K562 (cell line): ENCODE measurements around the gene PLXNA2. TPM values are rescaled to one million over a fixed set of nuclear protein-coding genes. Genes with fewer than 3 reads are reported as not detected.

Experiments
- ADNP ChIP-seq: fragments of 200-800 bp; sonication (Bioruptor generic); IDR thresholded peaks from 2 replicates; pipeline ENCODE4 v1.6.1; 2016; ENCODE audit warnings: missing genetic modification characterization, missing compliant biosample characterization
- BRF1 ChIP-seq: IDR thresholded peaks from 3 replicates; pipeline ENCODE4 v1.6.1; 2011; ENCODE audit warnings: borderline replicate concordance, mild to moderate bottlenecking; ENCODE audit not compliant: insufficient read length; ENCODE audit errors: extremely low read depth
- CLOCK ChIP-seq: fragments of 250-450 bp; sonication (Bioruptor Pico); IDR thresholded peaks from 2 replicates; pipeline ENCODE4 v1.4.0; 2020; ENCODE audit warnings: mild to moderate bottlenecking, moderate library complexity, borderline replicate concordance
- CREM ChIP-seq: IDR thresholded peaks from 2 replicates; pipeline ENCODE4 v1.6.1; 2014; ENCODE audit warnings: antibody characterized with exemption, low read depth
- ELK1 ChIP-seq: sonication (generic); formaldehyde crosslinking; IDR thresholded peaks from 2 replicates; pipeline ENCODE4 v1.8.1; 2022; ENCODE audit warnings: missing genetic modification reagents
- ERF ChIP-seq: fragments of 450-650 bp; formaldehyde crosslinking; IDR thresholded peaks from 2 replicates; pipeline ENCODE4 v1.4.0; 2020; ENCODE audit warnings: mild to moderate bottlenecking, mixed read lengths
- ETV1 ChIP-seq: fragments of 450-650 bp; conservative IDR thresholded peaks from 2 replicates; pipeline ENCODE4 v1.6.1; 2016; ENCODE audit warnings: missing genetic modification characterization, control low read depth, low read depth, missing compliant biosample characterization
- HLTF ChIP-seq: fragments of 450-650 bp; IDR thresholded peaks from 2 replicates; pipeline ENCODE4 v1.6.1; 2016
- HNRNPK ChIP-seq: fragments of 200-400 bp; formaldehyde crosslinking; IDR thresholded peaks from one replicate; pipeline ENCODE4 v1.6.1; 2018; ENCODE audit warnings: mild to moderate bottlenecking, low read depth, low read length; ENCODE audit not compliant: poor library complexity, severe bottlenecking
- HOXB6 ChIP-seq: fragments of 250-450 bp; sonication (Bioruptor Pico); IDR thresholded peaks from 2 replicates; pipeline ENCODE4 v1.5.1; 2022; ENCODE audit warnings: mild to moderate bottlenecking, borderline replicate concordance
- LCOR ChIP-seq: sonication (generic); formaldehyde crosslinking; IDR thresholded peaks from 2 replicates; pipeline ENCODE4 v1.8.0; 2022; ENCODE audit warnings: mild to moderate bottlenecking, missing genetic modification reagents
- MAX ChIP-seq: sonication (generic); formaldehyde crosslinking; IDR thresholded peaks from 2 replicates; pipeline ENCODE4 v1.9.0; 2022; ENCODE audit warnings: mild to moderate bottlenecking, missing genetic modification reagents
- RBM15 ChIP-seq: fragments of 200-400 bp; formaldehyde crosslinking; IDR thresholded peaks from 2 replicates; pipeline ENCODE4 v1.6.1; 2018; ENCODE audit warnings: mild to moderate bottlenecking, low read length, moderate library complexity; ENCODE audit not compliant: insufficient read depth
- SIN3B ChIP-seq: fragments of 450-650 bp; IDR thresholded peaks from 2 replicates; pipeline ENCODE4 v1.6.1; 2017; ENCODE audit warnings: low read depth, mild to moderate bottlenecking, moderate library complexity
- SREBF1 ChIP-seq: fragments of 150-350 bp; IDR thresholded peaks from 2 replicates; pipeline ENCODE4 v1.6.1; 2014; ENCODE audit warnings: antibody characterized with exemption, low read depth, low read length, borderline replicate concordance
- TAF15 ChIP-seq: fragments of 200-400 bp; formaldehyde crosslinking; IDR thresholded peaks from 2 replicates; pipeline ENCODE4 v1.6.1; 2017; ENCODE audit warnings: mild to moderate bottlenecking, low read depth, low read length, moderate library complexity
- ZBTB2 ChIP-seq: fragments of 450-650 bp; IDR thresholded peaks from 2 replicates; pipeline ENCODE4 v1.6.1; 2016; ENCODE audit warnings: antibody characterized with exemption
- ZBTB9 ChIP-seq: fragments of 450-650 bp; formaldehyde crosslinking; IDR thresholded peaks from 2 replicates; pipeline ENCODE4 v1.4.0; 2020; ENCODE audit warnings: mild to moderate bottlenecking, moderate library complexity
- ZNF232 ChIP-seq: sonication (generic); formaldehyde crosslinking; IDR thresholded peaks from 2 replicates; pipeline ENCODE4 v1.8.0; 2022; ENCODE audit warnings: mild to moderate bottlenecking, missing genetic modification reagents
- ZNF274 ChIP-seq: IDR thresholded peaks from 2 replicates; pipeline ENCODE4 v1.6.1; 2011; ENCODE audit warnings: low read depth, mild to moderate bottlenecking, low read length, moderate library complexity, borderline replicate concordance
- polyA plus RNA-seq, 8 experiments: library from polyadenylated mRNA; depleted of rRNA in 4 of 8; stranded (reverse) in 5 of 8; unstranded in 3 of 8; fragments of >200 nt; fragmentation: Nextera tagmentation in 2 of 8; fragmentation: Illumina TruSeq in 1 of 8; extraction: Ambion mirVana in 2 of 8; extraction: Trizol in 1 of 8; gene quantifications; 2 replicates each; pipeline versions ENCODE4 v1.2.1 to v1.2.3, GENCODE V29; 2011 to 2014; ENCODE audit warnings: inconsistent platforms in 1 of 8, missing spikeins in 1 of 8
- total RNA-seq, 7 experiments: library from RNA; depleted of rRNA in 6 of 7; stranded (reverse); fragments of >200 nt in 6 of 7; fragmentation: Illumina TruSeq in 2 of 7; extraction: Trizol in 2 of 7; gene quantifications; 2 replicates each; pipeline versions ENCODE4 v1.2.1 to v1.2.3, GENCODE V29; 2011 to 2021; ENCODE audit warnings: low replicate concordance in 1 of 7

Gene PLXNA2
- total and polyA plus RNA-seq, 9 of the 15 experiments (the other 6 are each of a cell fraction or from before 2014, with no cell fraction given): 0.01 to 1.3 (median 0.32) TPM

GRCh38 chr1:208132287-208132882, 111.8 kb downstream of the PLXNA2 start (continued):
- TF ChIP-seq ZNF232 (CRISPR knock-in tag) (no peak), SREBF1 (no peak), ELK1 (CRISPR knock-in tag) (no peak), TAF15 (no peak), ZBTB9 (CRISPR knock-in tag) (no peak), HLTF (no peak), SIN3B (0 out of 2 replicates have a peak, but pooled peaks have one; percentile 10), ETV1 (tag) (no peak; the same call in 1 of the 2 replicates), BRF1 (no peak), HOXB6 (CRISPR knock-in tag) (no peak), ZNF274 (no peak), CLOCK (CRISPR knock-in tag) (no peak), RBM15 (no peak), LCOR (CRISPR knock-in tag) (peak; percentile 25; the same call in 1 of the 2 replicates), ERF (CRISPR knock-in tag) (no peak), ADNP (tag) (no peak), ZBTB2 (no peak), CREM (peak; percentile 23; the same call in 1 of the 2 replicates), HNRNPK (no peak), MAX (CRISPR knock-in tag) (no peak)
